GM12865 (cell line): ENCODE measurements around the gene DPYSL4.

Source experiments
- DNase-seq: peaks from one replicate; pipeline ENCODE4 v3.0.0; 2010; ENCODE audit warnings: low read depth
- H3K4me3 ChIP-seq: 2 replicates; pipeline ENCODE4 v1.5.1; 2011; ENCODE audit warnings: mild to moderate bottlenecking, low read depth, low read length, control low read depth
- CTCF ChIP-seq: IDR thresholded peaks from 2 replicates; pipeline ENCODE4 v1.5.1; 2011; ENCODE audit warnings: low read length, control low read depth, low read depth, inconsistent platforms; ENCODE audit not compliant: insufficient read depth; ENCODE audit errors: missing control alignments

The DPYSL4 gene

GRCh38 chr10:132195366-132196075 lies 8.8 kb downstream of the DPYSL4 start:
- no peak for TF ChIP-seq CTCF
- H3K4me3 ChIP-seq = no peak overlapping the region
- DNase-seq = no peak

DNA sequence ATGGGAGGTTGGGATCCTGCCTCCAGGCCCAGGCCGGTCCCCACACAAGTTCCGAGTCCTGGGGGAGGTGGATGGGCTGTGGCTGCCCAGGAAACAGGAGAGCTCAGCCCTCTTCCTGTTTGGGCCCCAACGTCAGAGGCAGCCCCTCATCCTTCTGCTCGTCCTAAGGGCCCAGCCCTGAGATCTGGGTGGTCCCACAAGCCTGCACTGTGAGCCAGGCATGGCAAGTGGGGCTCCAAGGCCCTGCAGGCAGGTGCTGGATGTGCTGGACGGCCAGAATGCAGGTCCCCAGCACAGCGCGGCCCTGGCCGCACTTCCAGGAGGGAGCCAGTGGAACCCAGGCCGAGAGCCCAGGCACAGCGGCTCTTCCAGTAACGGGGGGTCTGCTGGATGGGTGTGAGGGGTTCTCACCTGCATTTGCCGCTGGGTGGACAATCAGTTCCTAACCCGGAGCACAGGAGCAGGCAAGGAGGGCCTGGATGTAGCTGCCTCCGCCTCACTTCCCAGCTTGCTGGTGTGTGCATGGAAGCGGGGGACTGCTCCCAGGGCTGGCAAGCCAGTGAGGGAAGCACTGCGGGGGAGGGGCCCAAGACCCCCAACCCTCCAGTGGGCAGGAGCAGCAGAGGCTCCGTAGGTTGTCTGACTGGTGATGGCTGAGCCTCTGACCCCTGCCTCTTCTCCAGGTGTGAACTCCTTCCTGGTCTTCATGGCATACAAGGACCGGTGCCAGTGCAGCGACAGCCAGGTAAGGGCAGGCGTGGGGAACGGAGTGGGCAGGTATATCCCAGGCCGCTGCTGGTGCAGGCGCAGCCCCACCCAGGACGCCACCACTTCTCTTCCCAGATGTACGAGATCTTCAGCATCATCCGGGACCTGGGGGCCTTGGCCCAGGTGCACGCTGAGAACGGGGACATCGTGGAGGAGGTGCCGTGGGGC lies 9.7 kb downstream of the DPYSL4 start:
- H3K4me3 ChIP-seq = no peak overlapping the region
- no peak for DNase-seq
- no peak for TF ChIP-seq CTCF

DNA sequence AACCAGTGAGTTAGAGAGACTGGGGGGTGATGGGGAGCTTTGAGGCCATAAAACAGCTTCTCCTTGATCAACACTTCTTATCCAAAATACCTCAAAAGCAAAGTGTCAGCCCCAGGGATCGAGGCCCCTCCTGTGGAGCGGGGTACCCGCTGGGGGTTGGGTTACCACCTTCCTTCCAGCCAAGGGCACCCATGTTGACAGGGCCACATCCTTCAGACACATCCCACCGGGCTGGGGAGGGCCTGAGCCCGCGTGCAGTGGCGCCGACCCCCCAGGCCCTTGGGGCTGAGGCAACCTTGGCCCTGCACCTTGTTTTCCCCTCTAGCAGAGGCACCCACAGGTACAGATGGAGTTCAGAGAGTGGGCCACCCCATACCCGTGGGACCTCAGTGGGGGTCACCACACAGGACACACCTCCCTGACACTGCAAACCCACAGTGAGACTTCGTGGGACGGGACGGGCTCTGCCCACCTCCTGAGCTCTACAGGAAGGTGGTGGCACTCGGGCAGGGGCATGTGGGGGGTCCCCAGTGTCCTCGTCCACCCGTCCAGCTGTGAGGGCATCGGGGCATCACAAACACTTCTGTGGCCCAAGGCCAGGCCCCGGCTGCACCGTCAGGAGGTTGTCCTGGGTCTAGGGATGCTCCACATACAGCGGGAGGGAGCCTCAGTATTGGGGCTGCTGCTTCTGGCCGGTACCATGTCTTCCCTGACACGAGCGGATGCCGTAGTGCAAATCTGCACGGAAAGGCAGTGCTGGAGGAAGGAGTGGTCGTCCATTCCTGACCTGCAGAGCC lies 10.7 kb downstream of the DPYSL4 start:
- no peak for DNase-seq
- TF ChIP-seq CTCF = no peak
- no peak overlapping the region for H3K4me3 ChIP-seq

DNA sequence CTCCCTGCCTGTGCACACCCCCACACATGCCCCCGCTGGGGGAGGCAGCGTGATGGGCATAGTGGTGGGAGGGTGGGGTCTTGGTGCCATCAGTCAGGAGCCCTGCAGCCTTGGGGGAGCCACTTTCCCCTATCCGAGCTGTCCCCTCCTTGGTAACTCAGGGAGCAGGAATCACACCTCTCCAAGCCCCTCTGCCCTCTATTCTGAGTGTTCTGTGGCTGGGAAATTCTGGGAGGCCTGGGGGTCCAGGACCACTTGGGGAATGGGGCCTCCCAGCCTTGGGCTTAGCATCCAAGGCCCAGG lies 11.3 kb downstream of the DPYSL4 start:
- no peak for TF ChIP-seq CTCF
- H3K4me3 ChIP-seq = no peak overlapping the region
- DNase-seq = no peak

DNA sequence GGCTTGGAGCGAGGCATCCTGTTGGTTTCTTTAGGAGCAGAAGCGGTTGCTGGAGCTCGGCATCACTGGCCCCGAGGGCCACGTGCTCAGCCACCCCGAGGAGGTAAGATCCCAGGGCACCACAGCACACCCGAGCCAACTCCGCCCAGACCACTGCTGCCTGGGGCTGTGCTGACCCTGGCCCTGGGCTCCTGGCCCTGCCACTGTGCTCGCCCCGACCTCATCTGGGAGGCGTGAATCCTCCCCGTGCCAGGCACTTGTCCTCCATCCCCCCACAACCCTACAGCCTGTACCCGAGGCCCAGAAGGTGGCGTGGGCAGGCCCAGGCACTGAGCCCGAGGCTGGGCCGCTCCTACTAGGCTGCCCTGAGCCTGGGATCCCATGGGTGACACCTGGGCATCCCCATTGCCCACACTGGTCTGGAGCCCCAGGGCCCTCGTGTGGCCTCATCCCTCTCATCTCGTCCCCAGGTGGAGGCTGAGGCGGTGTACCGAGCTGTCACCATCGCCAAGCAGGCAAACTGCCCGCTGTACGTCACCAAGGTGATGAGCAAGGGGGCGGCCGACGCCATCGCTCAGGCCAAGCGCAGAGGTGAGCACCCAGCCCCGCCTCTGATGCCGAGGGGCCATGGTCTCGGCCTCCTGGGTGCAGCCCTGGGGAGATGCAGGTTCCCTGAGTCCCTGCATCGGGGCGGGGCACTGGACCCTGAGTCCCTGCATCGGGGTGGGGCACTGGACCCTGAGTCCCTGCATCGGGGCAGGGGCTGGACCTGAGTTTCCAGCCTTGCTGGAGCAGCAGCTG lies 11.8 kb downstream of the DPYSL4 start:
- no peak overlapping the region for H3K4me3 ChIP-seq
- DNase-seq = no peak
- TF ChIP-seq CTCF = no peak

DNA sequence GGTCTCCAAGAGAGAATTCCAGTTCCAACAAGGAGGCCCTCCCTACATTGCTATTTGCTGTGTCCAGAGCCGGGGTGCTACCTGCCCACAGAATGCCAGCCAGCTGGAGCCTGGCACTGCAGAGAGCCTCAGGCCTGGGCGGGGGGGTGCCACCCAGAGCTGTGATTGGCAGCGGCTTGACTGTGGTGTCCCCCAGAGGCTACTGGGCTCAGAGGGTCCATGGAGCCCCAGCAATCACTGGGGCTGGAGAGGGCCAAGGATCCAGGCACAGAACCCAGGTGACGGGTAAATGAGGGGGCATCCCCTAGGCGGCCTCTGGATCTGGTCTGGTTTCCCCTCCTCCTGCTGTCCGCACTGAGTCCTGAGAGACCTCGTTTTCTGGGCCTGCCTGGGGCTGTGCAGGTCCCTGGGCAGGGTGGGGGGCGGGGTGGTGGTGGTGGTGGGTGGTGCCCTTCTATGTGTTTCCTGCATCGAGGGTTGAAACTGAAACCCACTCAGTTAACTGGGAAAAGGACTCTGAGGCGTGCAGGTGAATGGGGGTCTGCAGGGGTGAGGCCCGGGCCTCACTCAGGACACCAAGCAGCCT lies 12.6 kb downstream of the DPYSL4 start:
- no peak overlapping the region for H3K4me3 ChIP-seq
- no peak for DNase-seq
- TF ChIP-seq CTCF = no peak
